Measurements from ENCODE around the gene GPR176.

GPR176 gene

DNA sequence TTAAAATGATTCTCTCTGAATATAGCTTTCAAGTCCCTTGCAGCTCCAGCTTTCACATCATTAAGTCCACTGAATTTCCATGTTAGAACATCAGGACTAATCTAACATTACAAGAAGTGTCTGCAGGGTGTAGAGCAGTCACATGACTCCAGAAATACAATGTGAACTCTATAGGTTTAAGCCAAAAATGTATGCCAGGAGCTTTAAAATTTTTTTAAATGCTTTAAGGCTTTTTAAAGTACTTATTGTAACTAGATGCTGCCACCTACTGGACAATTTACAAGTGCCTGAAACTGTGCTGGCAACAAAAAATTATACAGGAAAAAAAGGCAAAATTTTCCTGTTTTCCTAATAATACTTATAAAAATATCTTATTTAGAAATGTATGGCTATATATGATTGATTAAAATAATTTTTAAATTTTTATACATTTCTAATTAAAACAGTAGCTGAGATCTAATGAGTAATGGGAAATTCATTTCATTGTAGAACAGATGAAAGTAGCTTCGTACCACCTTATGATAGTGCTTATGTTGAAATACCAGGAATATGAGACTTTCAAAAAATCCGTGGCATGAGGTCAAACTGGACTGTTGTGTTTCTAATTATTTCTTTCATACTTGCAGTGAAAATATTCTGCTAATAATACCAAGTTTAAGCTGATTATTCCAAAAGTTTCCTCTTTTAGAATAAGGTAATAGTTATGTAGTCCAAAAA is 163.1 kb downstream of the GPR176 start:
- no peaks in the 10 kb centered on the region for H3K9me3 ChIP-seq (ENCODE audit: control insufficient read depth in 1 of 2, low read length in 2 of 2)
- no peaks in the 10 kb centered on the region for H3K4me1 ChIP-seq (ENCODE audit: control insufficient read depth in 1 of 2, insufficient read depth in 2 of 2, low read length in 2 of 2)
- no peaks in the 10 kb centered on the region for H3K36me3 ChIP-seq (ENCODE audit: control insufficient read depth in 1 of 2, insufficient read depth in 2 of 2, low read length in 2 of 2)
- H3K4me3 ChIP-seq (ENCODE audit: low read depth in 1 of 2, low read length in 2 of 2), result no peak overlapping the region
- no peak overlapping the region for H3K27ac ChIP-seq (ENCODE audit: low read depth, low read length)
- H3K27me3 ChIP-seq (ENCODE audit: control insufficient read depth in 1 of 2, insufficient read depth in 2 of 2, low read length in 2 of 2), result no peaks in the 10 kb centered on the region
- H3K9ac ChIP-seq (ENCODE audit: low read depth in 1 of 2, low read length in 2 of 2), result no peak overlapping the region

DNA sequence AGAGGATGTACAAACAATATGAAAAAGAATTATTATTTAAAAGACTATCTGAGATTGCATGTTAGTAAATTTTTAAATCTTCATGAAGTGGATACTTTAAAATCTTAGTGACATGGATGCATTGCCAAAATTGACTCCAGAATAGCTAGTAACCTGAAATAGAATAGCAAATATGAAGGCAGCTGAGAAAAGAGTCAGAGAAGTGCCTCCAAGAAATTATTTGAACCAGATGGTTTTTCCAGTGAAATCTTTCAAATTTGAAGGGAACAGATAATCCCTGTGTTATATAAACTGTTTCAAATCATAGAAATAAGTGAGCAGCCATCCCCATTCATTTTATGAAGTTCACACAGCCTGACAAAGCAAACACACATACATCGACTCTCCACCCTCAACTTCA is 167.1 kb downstream of the GPR176 start:
- Histone ChIP-seq H3K9me3 (ENCODE audit: control insufficient read depth in 1 of 2, low read length in 2 of 2) (no peaks in the 10 kb centered on the region), H3K4me1 (ENCODE audit: control insufficient read depth in 1 of 2, insufficient read depth in 2 of 2, low read length in 2 of 2) (no peaks in the 10 kb centered on the region), H3K4me3 (ENCODE audit: low read depth in 1 of 2, low read length in 2 of 2) (no peak overlapping the region), H3K27ac (ENCODE audit: low read depth, low read length) (no peak overlapping the region), H3K27me3 (ENCODE audit: control insufficient read depth in 1 of 2, insufficient read depth in 2 of 2, low read length in 2 of 2) (no peaks in the 10 kb centered on the region), H3K36me3 (ENCODE audit: control insufficient read depth in 1 of 2, insufficient read depth in 2 of 2, low read length in 2 of 2) (no peaks in the 10 kb centered on the region), H3K9ac (ENCODE audit: low read depth in 1 of 2, low read length in 2 of 2) (no peak overlapping the region)

DNA sequence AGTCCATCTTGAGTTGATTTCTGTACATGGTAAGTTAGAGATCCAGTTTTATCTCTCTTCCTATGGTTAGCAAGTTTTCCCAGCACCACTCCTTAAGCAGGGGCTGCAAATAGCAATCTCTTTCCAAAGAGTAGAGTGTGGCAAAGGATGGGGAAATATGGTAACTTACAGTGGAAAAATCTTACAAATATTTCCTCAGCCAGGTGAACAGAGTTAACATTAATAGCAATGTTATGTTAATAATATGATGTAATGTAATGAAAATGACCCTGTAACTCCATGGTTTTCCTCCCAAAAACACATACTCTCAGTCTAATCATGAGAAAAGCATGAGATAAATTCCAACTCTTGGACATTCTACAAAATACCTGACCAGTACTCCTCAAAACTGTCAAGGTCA is 167.8 kb downstream of the GPR176 start:
- no peaks in the 10 kb centered on the region for H3K4me1 ChIP-seq (ENCODE audit: control insufficient read depth in 1 of 2, insufficient read depth in 2 of 2, low read length in 2 of 2)
- no peak overlapping the region for H3K27ac ChIP-seq (ENCODE audit: low read depth, low read length)
- no peaks in the 10 kb centered on the region for H3K9me3 ChIP-seq (ENCODE audit: control insufficient read depth in 1 of 2, low read length in 2 of 2)
- H3K9ac ChIP-seq (ENCODE audit: low read depth in 1 of 2, low read length in 2 of 2), result no peak overlapping the region
- no peaks in the 10 kb centered on the region for H3K36me3 ChIP-seq (ENCODE audit: control insufficient read depth in 1 of 2, insufficient read depth in 2 of 2, low read length in 2 of 2)
- no peaks in the 10 kb centered on the region for H3K27me3 ChIP-seq (ENCODE audit: control insufficient read depth in 1 of 2, insufficient read depth in 2 of 2, low read length in 2 of 2)
- H3K4me3 ChIP-seq (ENCODE audit: low read depth in 1 of 2, low read length in 2 of 2), result no peak overlapping the region
